HG03139 (cell line): Measurements from ENCODE around the gene PLGRKT.
"Not testable (repeated sequence)": the region's sequence is repeated elsewhere in the genome, so short reads cannot be mapped to it uniquely, and the experiment has no call there.

Source experiments
- ATAC-seq: cut with Tn5 transposase; IDR thresholded peaks from one replicate; pipeline ENCODE4 v1.9.1; 2021; ENCODE audit not compliant: unreplicated experiment

Gene PLGRKT

GRCh38 chr9:5453004-5453403 lies 15.3 kb upstream of the PLGRKT start:
- no peak for ATAC-seq

- no peak for ATAC-seq
These were observed 14.5 kb upstream of the PLGRKT start for GRCh38 chr9:5452286-5452609.

GRCh38 chr9:5450359-5451091 lies 12.8 kb upstream of the PLGRKT start, which contains the start of gene CD274:
TSS of gene CD274 (plus strand) at chr9:5450542. CDS start at chr9:5456114, 5,572 bp downstream.
- peak; percentile 56 for ATAC-seq

- ATAC-seq: no peak
These were observed 12.0 kb upstream of the PLGRKT start for GRCh38 chr9:5449521-5450358.

GRCh38 chr9:5448461-5449435 lies 11.0 kb upstream of the PLGRKT start:
- no peak for ATAC-seq

GRCh38 chr9:5448016-5448415 lies 10.3 kb upstream of the PLGRKT start:
- no peak for ATAC-seq

- no peak for ATAC-seq
These were observed 9.6 kb upstream of the PLGRKT start for GRCh38 chr9:5447337-5447736.

- ATAC-seq: no peak
These were observed 8.9 kb upstream of the PLGRKT start for GRCh38 chr9:5446451-5447236.

GRCh38 chr9:5445886-5446285 lies 8.2 kb upstream of the PLGRKT start:
- ATAC-seq: no peak

- not testable (repeated sequence) for ATAC-seq
These were observed 7.4 kb upstream of the PLGRKT start for GRCh38 chr9:5445096-5445495.

GRCh38 chr9:5443850-5444249 lies 6.1 kb upstream of the PLGRKT start:
- ATAC-seq: no peak

- no peak for ATAC-seq
These were observed 4.8 kb upstream of the PLGRKT start for GRCh38 chr9:5442400-5443011.

- ATAC-seq: no peak
These were observed 3.3 kb upstream of the PLGRKT start for GRCh38 chr9:5441043-5441442.

GRCh38 chr9:5440426-5440825 lies 2.7 kb upstream of the PLGRKT start:
- no peak for ATAC-seq

- ATAC-seq: peak; percentile 57
These were observed 807 bp upstream of the PLGRKT start for GRCh38 chr9:5438301-5439162.

- no peak for ATAC-seq
These were observed 1.3 kb downstream of the PLGRKT start for GRCh38 chr9:5436441-5436840.

GRCh38 chr9:5435912-5436311 lies 1.8 kb downstream of the PLGRKT start:
- no peak for ATAC-seq

- ATAC-seq: not testable (repeated sequence)
These were observed 3.6 kb downstream of the PLGRKT start for GRCh38 chr9:5433841-5434810.
